IPS-18c (cell line): ENCODE data around the gene OR6A2.

ENCODE experiments used
- H3K4me3 ChIP-seq: 2 replicates; pipeline ENCODE4 v1.7.0; 2013; ENCODE audit warnings: low read depth, mild to moderate bottlenecking, low read length, moderate library complexity; ENCODE audit not compliant: insufficient read depth
- H3K9me3 ChIP-seq: one replicate; pipeline ENCODE4 v1.6.1; 2013; ENCODE audit warnings: mild to moderate bottlenecking, low read length, moderate library complexity; ENCODE audit not compliant: control insufficient read depth, insufficient read depth

Gene OR6A2

DNA sequence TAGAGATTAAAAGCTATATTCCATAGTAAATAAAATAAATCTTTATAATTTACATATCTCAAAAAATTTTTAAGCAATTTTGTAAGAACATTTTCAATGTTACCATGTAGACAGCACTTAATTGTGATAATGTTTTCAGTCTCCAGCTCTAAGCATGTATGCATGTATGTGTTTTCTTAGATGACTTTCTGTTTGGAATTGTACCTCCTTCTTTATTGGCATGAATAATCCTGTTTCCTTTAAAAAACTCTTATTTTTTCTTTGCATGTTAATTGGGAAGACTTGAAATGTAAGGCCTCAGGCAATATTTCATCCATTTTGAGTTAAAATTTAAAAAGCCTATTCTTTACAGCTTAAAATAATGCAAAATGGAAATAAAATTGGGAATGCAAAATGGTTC lies 18.7 kb downstream of the OR6A2 start:
- Histone ChIP-seq H3K4me3 (no peak overlapping the region), H3K9me3 (peaks cover 2% of the 10 kb centered on the region)

DNA sequence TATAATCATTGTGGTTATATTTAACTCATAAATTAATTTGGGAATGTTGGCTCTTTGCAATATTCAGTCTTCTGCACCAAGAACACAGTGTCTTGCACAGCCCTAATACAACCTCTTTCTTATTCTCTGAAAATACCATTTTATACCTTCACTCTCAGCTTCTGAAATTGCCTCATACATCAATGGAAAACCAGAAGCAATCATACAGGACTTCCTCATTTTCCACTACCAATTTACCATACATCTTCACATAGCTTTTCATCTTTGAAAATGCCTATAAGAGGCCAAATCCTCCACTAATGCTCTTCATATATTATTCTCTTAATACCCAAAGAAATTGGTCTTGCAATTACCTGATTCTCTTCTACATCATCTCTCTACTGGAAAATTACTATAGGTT lies 21.0 kb downstream of the OR6A2 start:
- no peak overlapping the region for H3K4me3 ChIP-seq
- peaks cover 2% of the 10 kb centered on the region for H3K9me3 ChIP-seq

DNA sequence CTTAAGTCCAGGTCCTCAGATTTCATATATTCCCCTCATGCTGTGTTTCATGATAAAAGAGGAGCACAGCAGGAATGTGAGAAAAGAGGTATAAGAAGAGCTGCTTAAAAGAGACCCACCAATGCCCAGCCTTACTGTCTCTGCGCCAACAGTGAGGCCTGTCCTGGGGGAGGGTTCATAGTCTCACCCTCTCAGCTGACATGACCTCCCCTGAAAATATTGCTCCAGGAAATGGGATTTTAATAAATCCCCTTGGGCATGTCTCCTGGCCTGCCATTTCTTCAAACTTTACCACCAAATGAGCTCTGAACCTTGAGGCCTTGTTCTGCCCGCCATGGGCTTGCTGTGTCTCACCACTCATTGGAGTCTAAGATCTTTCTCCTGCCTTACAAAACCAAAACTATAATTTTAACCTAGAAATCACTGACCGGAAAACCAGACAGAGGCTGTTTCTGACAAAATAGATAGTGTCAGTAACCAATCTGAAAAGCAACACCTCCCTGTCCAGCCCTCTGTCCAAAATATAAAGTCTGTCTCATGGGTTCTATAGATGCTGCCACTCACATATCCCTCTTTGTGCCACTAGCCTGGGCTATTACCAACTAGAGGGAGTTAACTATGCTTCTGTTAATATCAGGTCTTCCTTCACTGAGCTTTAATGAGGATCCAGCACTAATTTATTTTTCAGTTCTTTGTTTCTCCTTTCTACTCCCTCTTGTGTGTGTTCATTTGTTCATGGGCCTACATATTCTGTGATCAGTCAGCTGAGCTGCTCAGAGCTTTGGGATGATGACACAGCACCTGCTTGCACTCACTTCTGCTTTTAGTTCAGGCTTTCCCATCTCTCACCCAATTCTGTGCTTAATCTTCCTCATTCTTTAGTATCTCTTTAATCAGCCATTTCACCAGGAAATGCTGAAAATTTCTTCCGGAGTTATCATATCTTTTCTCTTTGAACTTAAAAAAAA lies 27.3 kb downstream of the OR6A2 start, which contains the start of gene OR2AG2:
Gene OR2AG2, minus strand, starts transcription at position 51 of the 968 bp plus-strand sequence. CDS start 3,019 bp downstream, outside the sequence.
- no peak within 1 kb of the TSS for H3K4me3 ChIP-seq
- no peaks in the 10 kb centered on the region for H3K9me3 ChIP-seq

- no peaks in the 10 kb centered on the region for H3K9me3 ChIP-seq
- no peak overlapping the region for H3K4me3 ChIP-seq
These were observed 42.0 kb downstream of the OR6A2 start for GRCh38 chr11:6757373-6757967.

DNA sequence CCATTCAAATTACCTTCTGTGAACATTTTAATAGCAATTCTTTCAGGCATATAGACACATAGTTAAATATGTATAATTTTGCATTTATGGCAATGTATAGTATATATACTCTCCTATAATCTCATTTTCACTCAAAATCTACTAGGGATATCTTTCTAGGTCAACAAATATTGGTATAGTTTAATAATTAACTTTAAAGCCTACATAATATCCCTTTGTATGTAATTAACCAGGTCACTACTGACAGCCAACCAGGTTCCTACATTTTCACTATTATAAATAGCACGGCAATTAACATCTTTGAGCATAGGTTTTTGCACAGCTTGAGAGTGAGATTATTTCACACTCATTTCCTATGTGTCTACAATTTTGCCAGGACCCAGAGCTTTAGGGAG lies 43.5 kb downstream of the OR6A2 start:
- Histone ChIP-seq H3K9me3 (no peaks in the 10 kb centered on the region), H3K4me3 (no peak overlapping the region)

DNA sequence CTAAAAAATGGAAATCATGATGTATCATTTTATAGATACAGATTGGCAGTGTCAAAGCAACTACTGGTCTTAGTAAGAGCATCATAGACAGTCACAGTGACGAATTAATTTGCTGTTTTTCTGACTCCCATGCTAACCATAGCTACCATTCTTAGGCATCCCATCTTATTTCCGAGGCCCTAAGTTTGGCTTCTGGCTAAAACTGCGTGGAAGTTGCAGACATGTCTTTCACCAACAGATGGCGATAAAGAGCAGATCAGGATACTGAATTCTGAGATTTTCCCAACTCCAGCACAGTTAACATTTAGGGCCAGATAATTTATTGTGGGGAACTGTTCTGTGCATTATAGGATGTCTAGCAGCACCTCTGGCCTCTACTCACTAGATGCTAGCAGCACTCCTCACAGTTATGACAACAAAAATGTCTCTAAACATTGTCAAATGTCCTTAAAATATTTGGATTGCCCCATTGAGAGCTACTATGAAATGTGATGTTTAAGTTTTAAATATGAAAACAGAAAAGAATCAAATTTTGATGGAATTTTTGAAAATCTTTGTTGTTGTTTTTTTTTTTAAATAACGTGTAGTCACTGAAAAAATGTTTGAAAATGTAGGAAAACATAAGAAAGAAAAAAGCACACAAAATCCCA lies 44.1 kb downstream of the OR6A2 start:
- H3K9me3 ChIP-seq: no peaks in the 10 kb centered on the region
- H3K4me3 ChIP-seq: no peak overlapping the region

- Histone ChIP-seq H3K9me3 (no peaks in the 10 kb centered on the region), H3K4me3 (no peak overlapping the region)
These were observed 52.3 kb downstream of the OR6A2 start for GRCh38 chr11:6747097-6747668.

GRCh38 chr11:6746626-6747025 lies 52.9 kb downstream of the OR6A2 start:
- Histone ChIP-seq H3K9me3 (no peaks in the 10 kb centered on the region), H3K4me3 (no peak overlapping the region)

- Histone ChIP-seq H3K4me3 (no peak overlapping the region), H3K9me3 (no peaks in the 10 kb centered on the region)
These were observed 53.3 kb downstream of the OR6A2 start for GRCh38 chr11:6746086-6746618.

GRCh38 chr11:6745465-6746015 lies 53.9 kb downstream of the OR6A2 start:
- Histone ChIP-seq H3K9me3 (no peaks in the 10 kb centered on the region), H3K4me3 (no peak overlapping the region)

DNA sequence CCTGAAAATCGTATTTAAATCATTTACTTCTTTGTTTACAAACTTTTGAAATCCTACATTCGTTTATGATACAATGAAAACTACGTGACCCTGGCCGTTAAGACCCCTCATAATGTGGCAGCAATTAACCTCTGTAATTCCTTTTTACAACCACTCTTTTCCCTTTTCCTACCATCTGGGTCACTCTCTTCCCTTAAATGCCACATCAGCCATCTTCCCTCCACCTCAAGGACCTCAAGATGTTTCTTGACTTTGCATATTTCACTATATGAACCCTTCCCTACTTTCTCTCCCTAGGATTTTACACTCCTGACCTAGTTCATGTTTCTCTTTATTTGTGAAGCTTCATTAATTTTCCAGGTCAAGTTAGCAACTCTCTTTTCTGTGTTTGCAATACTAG lies 54.5 kb downstream of the OR6A2 start:
- Histone ChIP-seq H3K4me3 (no peak overlapping the region), H3K9me3 (no peaks in the 10 kb centered on the region)

- no peaks in the 10 kb centered on the region for H3K9me3 ChIP-seq
- no peak overlapping the region for H3K4me3 ChIP-seq
These were observed 57.2 kb downstream of the OR6A2 start for GRCh38 chr11:6742260-6742659.
